Activated naive CD4-positive, alpha-beta T cell treated with anti-CD3 and anti-CD28 coated beads for 36 hours (primary cell): Measurements from ENCODE around the gene KIRREL1. TPM values are rescaled to one million over a fixed set of nuclear protein-coding genes. Genes with fewer than 3 reads are reported as not detected.

Experiments
- CTCF ChIA-PET: fragments of 350-600 bp; sonication (Branson Sonifier 250); formaldehyde crosslinking; loops from one replicate; lab custom pipeline; 2021; ENCODE audit warnings: antibody characterized with exemption; lab: Charles Lee
- DNase-seq: peaks from one replicate; pipeline ENCODE4 v3.0.0-alpha.2; 2020
- H3K27ac Mint-ChIP-seq: one replicate; pipeline ENCODE4 v1.8.0; 2021; ENCODE audit warnings: mild to moderate bottlenecking, mixed read lengths
- H3K27me3 Mint-ChIP-seq: one replicate; pipeline ENCODE4 v1.8.0; 2021; ENCODE audit warnings: low read depth, mixed read lengths
- H3K36me3 Mint-ChIP-seq: one replicate; pipeline ENCODE4 v1.8.0; 2021; ENCODE audit warnings: low read depth, mixed read lengths
- H3K4me1 Mint-ChIP-seq: one replicate; pipeline ENCODE4 v1.8.0; 2021; ENCODE audit warnings: low read depth, mixed read lengths
- H3K4me3 Mint-ChIP-seq: one replicate; pipeline ENCODE4 v1.8.0; 2021; ENCODE audit warnings: mild to moderate bottlenecking, moderate library complexity, mixed read lengths
- H3K9me3 Mint-ChIP-seq: one replicate; pipeline ENCODE4 v1.8.0; 2021; ENCODE audit warnings: mixed read lengths
- intact Hi-C: fragments of 100-400 bp; cut with micrococcal nuclease; formaldehyde crosslinking; loops from one replicate; pipeline ENCODE4 v1.15.1; 2023
- total RNA-seq, 2 experiments: library from RNA; stranded (reverse); gene quantifications; one replicate each; pipeline ENCODE4 v1.2.3, GENCODE V29; 2021

Gene KIRREL1
- total RNA-seq, 2 experiments from 2014 or later, result 0.05 TPM; not detected in 1

DNA sequence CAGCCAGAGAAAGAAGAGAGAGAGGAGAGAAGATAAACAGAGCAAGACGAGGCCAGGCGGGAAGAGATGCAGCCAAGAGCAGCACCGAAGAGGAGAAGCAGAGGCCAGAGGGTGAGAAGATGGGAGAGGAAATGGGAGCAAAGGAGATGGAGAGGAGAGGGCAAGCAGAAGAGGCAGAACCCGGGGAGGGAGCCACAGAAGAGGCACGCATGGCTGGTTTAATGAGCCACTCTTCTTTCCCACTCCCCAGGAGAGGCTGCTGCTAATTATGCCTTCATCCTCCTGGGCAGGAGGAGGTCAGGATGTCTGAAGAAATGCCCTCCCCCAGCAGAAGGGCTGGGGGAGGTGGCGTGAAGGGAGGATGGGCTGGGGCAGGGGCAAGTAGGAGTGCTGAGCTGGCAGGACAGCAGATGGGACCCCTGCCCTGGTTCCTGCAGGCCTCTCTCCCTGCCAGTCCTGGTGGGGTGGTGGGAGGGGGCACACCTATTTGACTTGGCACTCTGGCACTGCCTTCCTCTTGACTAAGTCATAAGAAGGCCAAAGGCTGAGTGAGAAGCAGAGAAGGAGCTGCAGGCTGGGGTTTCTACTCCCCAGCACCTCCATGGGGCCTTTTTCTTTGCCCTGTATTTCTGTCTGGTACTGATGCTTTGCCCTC is 32.3 kb downstream of the KIRREL1 start:
- intact Hi-C loops, result no loop called here
- Mint-ChIP-seq H3K9me3 (no peaks in the 10 kb centered on the region), H3K27ac (no peak overlapping the region), H3K36me3 (no peaks in the 10 kb centered on the region), H3K4me3 (no peak overlapping the region), H3K27me3 (peaks cover under 1% of the 10 kb centered on the region), H3K4me1 (no peaks in the 10 kb centered on the region)
- CTCF ChIA-PET, result no interaction called here
- DNase-seq, result no peak

DNA sequence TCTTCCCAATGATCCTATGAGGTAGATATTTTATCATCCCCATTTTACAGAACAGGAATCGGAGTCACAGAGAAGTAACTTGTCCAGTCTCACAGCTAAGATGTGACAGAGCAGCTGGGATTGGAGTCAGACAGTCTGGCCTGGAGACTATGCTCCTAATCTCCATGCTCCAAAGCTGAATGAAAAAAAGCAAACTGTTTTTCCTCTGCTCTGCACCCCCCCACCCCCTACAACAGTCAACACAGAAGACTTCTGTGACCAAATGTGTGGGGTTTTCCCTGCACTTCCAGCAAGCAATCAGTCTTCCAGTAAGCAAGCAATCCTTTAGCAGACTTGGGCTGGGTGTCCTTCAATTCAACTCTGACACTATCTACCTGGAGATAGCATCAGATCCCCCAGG is 33.2 kb downstream of the KIRREL1 start:
- H3K9me3 Mint-ChIP-seq, result no peaks in the 10 kb centered on the region
- H3K27ac Mint-ChIP-seq, result no peak overlapping the region
- DNase-seq, result no peak
- no peaks in the 10 kb centered on the region for H3K27me3 Mint-ChIP-seq
- no peak overlapping the region for H3K4me3 Mint-ChIP-seq
- CTCF ChIA-PET, result no interaction called here
- no peaks in the 10 kb centered on the region for H3K4me1 Mint-ChIP-seq
- intact Hi-C loops, result no loop called here
- H3K36me3 Mint-ChIP-seq, result no peaks in the 10 kb centered on the region

DNA sequence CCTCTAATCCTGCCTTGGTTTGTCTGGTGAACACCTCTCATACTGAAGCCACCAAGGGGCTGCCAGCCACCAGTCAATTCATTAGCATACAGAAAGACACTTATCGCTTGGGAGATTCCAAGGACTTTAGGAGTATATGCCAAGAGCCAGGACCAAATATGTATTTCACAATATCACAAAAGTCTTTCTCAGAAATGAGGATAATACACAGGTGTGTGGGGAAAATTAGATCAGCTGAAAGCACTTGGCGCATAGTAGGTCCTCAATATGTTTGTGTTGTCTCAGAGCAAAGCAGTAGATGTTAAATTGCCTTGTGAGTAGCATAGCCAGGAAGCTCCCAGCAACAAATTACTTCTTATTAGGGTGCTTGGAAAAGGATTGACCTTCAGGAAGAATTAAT is 34.1 kb downstream of the KIRREL1 start:
- Mint-ChIP-seq H3K36me3 (no peaks in the 10 kb centered on the region), H3K4me3 (no peak overlapping the region), H3K27me3 (no peaks in the 10 kb centered on the region), H3K9me3 (no peaks in the 10 kb centered on the region), H3K27ac (no peak overlapping the region), H3K4me1 (no peaks in the 10 kb centered on the region)
- CTCF ChIA-PET, result interaction anchor here (0.8 kb wide), 1 partner anchor 9 kb away, joined by 3 read pairs; no protein-coding TSS in a partner anchor
- intact Hi-C loops, result no loop called here
- DNase-seq, result no peak

DNA sequence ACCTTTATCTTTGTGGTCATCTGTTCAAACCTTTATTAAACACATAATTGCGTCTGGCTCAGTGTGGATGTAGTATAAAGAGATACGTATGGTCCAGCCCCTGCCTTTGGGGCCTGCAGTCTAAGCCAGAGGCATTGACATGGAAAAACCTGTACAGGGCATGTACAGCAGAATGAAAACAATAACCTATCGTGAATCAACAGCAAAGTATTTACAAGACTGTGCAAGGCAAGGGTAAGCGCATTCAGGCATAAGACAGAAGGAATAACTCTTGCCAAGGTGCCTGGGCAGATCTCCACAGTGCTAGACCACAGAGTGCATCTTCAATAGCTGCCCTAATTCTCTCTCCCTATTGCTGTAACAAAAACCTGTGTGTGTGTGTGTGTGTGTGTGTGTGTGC is 35.5 kb downstream of the KIRREL1 start:
- Mint-ChIP-seq H3K27me3 (no peaks in the 10 kb centered on the region), H3K4me1 (no peaks in the 10 kb centered on the region), H3K27ac (no peak overlapping the region), H3K36me3 (no peaks in the 10 kb centered on the region), H3K9me3 (no peaks in the 10 kb centered on the region), H3K4me3 (no peak overlapping the region)
- CTCF ChIA-PET, result no interaction called here
- no peak for DNase-seq
- intact Hi-C loops, result no loop called here

DNA sequence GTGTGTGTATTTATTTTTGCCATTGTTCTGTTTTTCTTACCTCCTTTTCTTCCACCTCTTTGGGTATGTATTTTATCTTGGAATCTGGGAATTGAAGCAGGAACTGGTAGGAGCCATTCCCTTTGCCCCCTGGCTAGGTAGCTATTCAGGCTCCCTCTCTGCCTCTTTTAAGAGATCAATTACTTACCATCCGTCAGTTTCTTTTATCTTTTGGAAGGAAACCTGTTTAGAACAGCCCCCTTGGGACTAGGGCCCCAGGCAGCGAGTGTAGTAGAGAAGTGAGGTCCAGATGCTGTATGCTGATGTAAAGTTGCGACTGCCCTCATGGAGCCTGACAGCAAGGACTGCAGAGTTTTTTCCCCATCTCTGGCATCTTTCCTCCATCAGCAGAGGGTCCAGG is 41.6 kb downstream of the KIRREL1 start:
- peaks cover 2% of the 10 kb centered on the region for H3K27me3 Mint-ChIP-seq
- CTCF ChIA-PET, result interaction anchor here (1.0 to 5.9 kb wide), 3 partner anchors 10 to 44 kb away, joined by 3 to 54 read pairs (median 3); no protein-coding TSS in a partner anchor
- intact Hi-C loops, result no loop called here
- no peak overlapping the region for H3K27ac Mint-ChIP-seq
- H3K4me3 Mint-ChIP-seq, result no peak overlapping the region
- H3K4me1 Mint-ChIP-seq, result no peaks in the 10 kb centered on the region
- H3K9me3 Mint-ChIP-seq, result no peaks in the 10 kb centered on the region
- no peaks in the 10 kb centered on the region for H3K36me3 Mint-ChIP-seq
- no peak for DNase-seq

DNA sequence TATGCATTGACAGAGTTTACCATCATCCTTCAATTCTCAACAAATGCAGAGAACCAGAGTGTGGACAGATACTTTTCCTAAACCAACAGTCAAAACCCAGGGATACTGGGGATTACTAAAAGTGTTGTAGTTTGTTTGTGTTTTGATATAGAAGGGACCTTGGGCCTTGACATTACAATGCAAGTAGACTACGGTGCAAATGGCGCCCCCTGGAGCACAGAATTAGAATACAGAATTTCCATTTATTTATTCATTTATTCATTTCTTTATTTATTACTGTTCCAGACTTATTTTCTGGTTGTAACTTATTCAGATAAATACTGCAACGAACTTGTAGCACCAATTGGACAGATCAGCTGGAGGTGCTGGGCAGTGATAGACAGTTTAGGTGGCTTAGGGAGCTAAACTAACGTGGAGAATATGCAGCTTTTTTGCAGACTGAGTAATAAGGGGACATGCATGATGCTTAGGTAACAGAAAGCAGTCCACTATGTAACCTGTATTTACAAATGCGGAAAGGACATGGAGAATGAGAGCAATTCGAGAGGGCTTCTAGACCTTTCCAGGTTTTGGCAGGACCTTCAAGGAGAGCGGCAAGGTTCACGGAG is 42.6 kb downstream of the KIRREL1 start:
- no peak overlapping the region for H3K27ac Mint-ChIP-seq
- intact Hi-C loops, result loop anchor here (1.0 to 2.0 kb wide), 2 partner anchors 44 to 71 kb away; no protein-coding TSS in a partner anchor
- H3K36me3 Mint-ChIP-seq, result no peaks in the 10 kb centered on the region
- H3K9me3 Mint-ChIP-seq, result no peaks in the 10 kb centered on the region
- H3K4me1 Mint-ChIP-seq, result no peaks in the 10 kb centered on the region
- H3K27me3 Mint-ChIP-seq, result peaks cover 2% of the 10 kb centered on the region
- CTCF ChIA-PET, result interaction anchor here (0.6 to 5.9 kb wide), 8 partner anchors 9 to 75 kb away, joined by 3 to 54 read pairs (median 4); no protein-coding TSS in a partner anchor
- peak; percentile 31 for DNase-seq
- H3K4me3 Mint-ChIP-seq, result no peak overlapping the region

DNA sequence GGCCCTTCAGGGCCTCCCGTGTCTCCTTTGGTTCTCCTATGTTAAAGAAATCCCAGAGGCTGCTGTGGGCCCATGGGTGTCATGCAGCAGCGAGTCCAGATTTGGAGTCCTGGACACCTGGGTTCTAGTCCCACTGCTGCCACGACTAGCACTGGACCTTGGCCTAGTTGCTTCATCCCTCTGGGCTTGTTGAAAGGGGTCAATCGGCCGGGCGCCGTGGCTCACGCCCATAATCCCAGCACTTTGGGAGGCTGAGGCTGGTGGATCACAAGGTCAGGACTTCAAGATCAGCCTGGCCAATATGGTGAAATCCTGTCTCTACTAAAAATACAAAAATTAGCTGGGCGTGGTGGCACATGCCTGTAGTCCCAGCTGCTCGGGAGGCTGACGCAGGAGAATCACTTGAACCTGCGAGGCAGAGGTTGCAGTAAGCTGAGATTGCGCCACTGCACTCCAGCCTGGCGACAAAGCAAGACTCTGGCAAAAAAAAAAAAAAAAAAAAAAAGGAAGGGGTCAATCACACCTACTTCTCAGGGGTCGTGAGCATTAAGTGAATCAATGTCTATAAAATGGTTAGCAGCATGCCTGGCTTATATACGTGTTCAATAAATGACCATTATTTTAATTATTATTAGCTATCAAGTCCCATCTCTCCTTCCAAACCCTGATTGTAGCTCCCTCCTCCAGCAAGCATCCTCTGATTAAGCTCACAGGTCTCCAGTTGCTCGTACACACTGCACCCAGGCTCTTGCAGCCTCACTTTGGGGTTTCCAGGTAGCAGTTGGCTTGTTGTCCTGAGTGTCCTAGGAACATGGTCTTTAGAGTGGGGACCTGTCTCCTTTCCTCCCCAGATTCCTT is 43.8 kb downstream of the KIRREL1 start:
- no peak for DNase-seq
- Mint-ChIP-seq H3K4me1 (no peaks in the 10 kb centered on the region), H3K9me3 (no peaks in the 10 kb centered on the region), H3K27ac (no peak overlapping the region), H3K36me3 (no peaks in the 10 kb centered on the region), H3K27me3 (peaks cover 4% of the 10 kb centered on the region), H3K4me3 (no peak overlapping the region)
- intact Hi-C loops, result loop anchor here (2.0 kb wide), 1 partner anchor 72 kb away; no protein-coding TSS in a partner anchor
- CTCF ChIA-PET, result interaction anchor here (0.6 to 5.9 kb wide), 8 partner anchors 26 to 88 kb away, joined by 3 to 54 read pairs (median 4); no protein-coding TSS in a partner anchor

DNA sequence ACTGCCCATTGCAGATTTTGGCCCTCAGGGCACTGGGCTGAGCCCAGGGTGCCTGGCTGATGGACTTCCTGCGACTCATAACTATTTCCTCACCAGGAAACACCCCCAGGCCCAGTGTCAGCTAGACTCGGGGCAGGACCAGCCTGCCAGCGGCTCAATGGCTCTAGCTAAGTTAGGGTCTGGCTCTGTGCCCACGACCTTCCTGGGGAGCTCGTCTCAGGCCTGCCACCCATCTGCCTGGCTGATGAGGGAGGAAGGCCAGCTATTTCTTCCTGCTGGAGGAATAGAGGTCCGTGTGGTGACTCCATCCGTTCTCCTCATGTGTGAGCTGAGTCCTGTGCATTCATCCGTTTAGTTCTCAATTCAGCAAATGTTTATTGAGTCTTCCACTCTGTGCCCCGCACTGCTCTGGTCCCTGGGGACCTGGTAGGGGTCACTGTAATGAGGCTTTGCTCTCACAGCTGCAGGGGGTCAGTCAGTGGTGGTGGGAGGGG is 44.5 kb downstream of the KIRREL1 start:
- no peak overlapping the region for H3K4me3 Mint-ChIP-seq
- H3K9me3 Mint-ChIP-seq, result no peaks in the 10 kb centered on the region
- CTCF ChIA-PET, result interaction anchor here (0.7 to 5.9 kb wide), 3 partner anchors 47 to 87 kb away, joined by 3 to 54 read pairs (median 4); no protein-coding TSS in a partner anchor
- intact Hi-C loops, result loop anchor here (2.0 kb wide), 1 partner anchor 73 kb away; no protein-coding TSS in a partner anchor
- no peak overlapping the region for H3K27ac Mint-ChIP-seq
- DNase-seq, result no peak
- peaks cover 4% of the 10 kb centered on the region for H3K27me3 Mint-ChIP-seq
- no peaks in the 10 kb centered on the region for H3K36me3 Mint-ChIP-seq
- no peaks in the 10 kb centered on the region for H3K4me1 Mint-ChIP-seq

GRCh38 chr1:158038793-158039192 is 45.3 kb downstream of the KIRREL1 start:
- CTCF ChIA-PET, result interaction anchor here (1.5 to 4.4 kb wide), 2 partner anchors 47 to 76 kb away, joined by 4 to 17 read pairs; no protein-coding TSS in a partner anchor
- H3K9me3 Mint-ChIP-seq, result no peaks in the 10 kb centered on the region
- no peaks in the 10 kb centered on the region for H3K36me3 Mint-ChIP-seq
- no peak for DNase-seq
- peaks cover 4% of the 10 kb centered on the region for H3K27me3 Mint-ChIP-seq
- H3K4me1 Mint-ChIP-seq, result no peaks in the 10 kb centered on the region
- H3K27ac Mint-ChIP-seq, result no peak overlapping the region
- intact Hi-C loops, result no loop called here
- no peak overlapping the region for H3K4me3 Mint-ChIP-seq

DNA sequence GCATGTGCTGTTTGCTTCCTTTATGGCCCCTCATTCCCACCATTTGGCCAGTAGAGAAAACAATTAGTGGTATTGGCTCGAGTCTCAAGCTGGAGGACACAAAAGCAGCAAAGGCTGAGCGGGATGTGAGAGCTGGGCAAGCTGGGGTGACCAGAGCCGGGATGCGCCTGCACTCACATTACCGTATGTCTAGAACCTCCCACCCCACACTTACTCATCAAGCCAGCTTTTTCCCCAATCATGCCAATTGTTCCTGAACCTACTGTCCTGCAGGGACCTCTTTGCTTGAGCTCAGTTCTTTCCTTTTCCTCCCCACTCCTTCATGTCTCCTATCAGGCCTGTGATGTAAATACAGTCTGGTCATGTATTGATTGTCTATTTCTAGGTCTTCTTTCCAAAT is 45.9 kb downstream of the KIRREL1 start:
- no peak for DNase-seq
- Mint-ChIP-seq H3K27me3 (peaks cover 4% of the 10 kb centered on the region), H3K4me3 (no peak overlapping the region), H3K4me1 (no peaks in the 10 kb centered on the region), H3K9me3 (no peaks in the 10 kb centered on the region), H3K36me3 (no peaks in the 10 kb centered on the region), H3K27ac (no peak overlapping the region)
- CTCF ChIA-PET, result interaction anchor here (1.5 to 4.4 kb wide), 2 partner anchors 48 to 77 kb away, joined by 4 to 17 read pairs; no protein-coding TSS in a partner anchor
- intact Hi-C loops, result no loop called here

DNA sequence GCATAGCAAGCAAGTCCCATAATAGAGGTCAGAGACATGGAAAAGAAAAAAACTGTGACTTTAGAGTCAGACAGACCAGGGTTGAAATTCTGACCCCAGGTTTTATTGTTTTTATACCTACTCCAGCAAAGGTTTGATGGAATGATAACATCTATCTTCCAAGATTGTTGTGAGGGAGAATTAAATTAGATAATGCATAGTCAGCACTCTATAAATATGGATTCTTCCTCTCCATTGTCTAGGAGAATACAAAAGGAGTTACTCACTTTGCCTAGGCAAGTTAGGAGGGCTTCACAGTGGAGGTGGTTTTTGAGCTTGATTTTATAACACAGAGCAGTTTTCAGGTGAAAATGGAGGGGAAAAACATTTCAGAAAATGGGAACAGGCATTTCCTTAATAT is 46.9 kb downstream of the KIRREL1 start:
- Mint-ChIP-seq H3K27me3 (peaks cover 4% of the 10 kb centered on the region), H3K36me3 (no peaks in the 10 kb centered on the region), H3K4me1 (no peaks in the 10 kb centered on the region), H3K4me3 (no peak overlapping the region), H3K9me3 (no peaks in the 10 kb centered on the region), H3K27ac (no peak overlapping the region)
- no peak for DNase-seq
- intact Hi-C loops, result no loop called here
- CTCF ChIA-PET, result interaction anchor here (0.7 to 4.4 kb wide), 2 partner anchors 49 to 343 kb away, joined by 3 to 17 read pairs; no protein-coding TSS in a partner anchor

DNA sequence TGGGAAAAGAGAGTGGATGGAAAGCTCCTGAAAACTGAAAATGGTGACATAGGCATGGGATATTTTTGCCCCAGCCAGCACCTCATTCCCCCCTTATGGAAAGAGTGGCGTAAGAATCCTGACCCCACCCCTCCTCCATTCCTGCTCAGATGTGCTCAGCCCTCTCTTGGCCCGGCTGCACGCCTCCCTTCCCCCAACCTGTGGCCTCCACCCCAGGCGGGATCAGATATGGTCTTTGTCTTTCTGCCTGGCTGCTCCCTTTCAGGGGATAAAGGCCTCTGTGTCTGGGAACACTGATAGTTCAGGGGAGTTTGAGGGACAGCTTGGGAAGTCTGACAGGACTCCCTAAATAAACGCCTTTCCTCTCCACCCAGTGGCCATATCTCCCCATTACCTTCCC is 49.8 kb downstream of the KIRREL1 start:
- H3K4me1 Mint-ChIP-seq, result no peaks in the 10 kb centered on the region
- no peaks in the 10 kb centered on the region for H3K9me3 Mint-ChIP-seq
- H3K27me3 Mint-ChIP-seq, result peaks cover 4% of the 10 kb centered on the region
- no peak for DNase-seq
- CTCF ChIA-PET, result interaction anchor here (4.4 kb wide), 1 partner anchor 52 kb away, joined by 17 read pairs; no protein-coding TSS in a partner anchor
- intact Hi-C loops, result no loop called here
- H3K27ac Mint-ChIP-seq, result no peak overlapping the region
- no peak overlapping the region for H3K4me3 Mint-ChIP-seq
- H3K36me3 Mint-ChIP-seq, result no peaks in the 10 kb centered on the region
